HT1080 (cell line): ENCODE data around the gene IQSEC1. TPM values are rescaled to one million over a fixed set of nuclear protein-coding genes. Genes with fewer than 3 reads are reported as not detected.

ENCODE experiments used
- DNase-seq: peaks from one replicate; pipeline ENCODE4 v3.0.0-alpha.2; 2015; ENCODE audit warnings: low read depth
- total RNA-seq: library from RNA; depleted of rRNA; stranded (reverse); fragments of >200 nt; shearing (Covaris generic); gene quantifications from 2 replicates; pipeline ENCODE4 v1.2.3, GENCODE V29; 2014

Gene IQSEC1
- total RNA-seq, 1 experiment from 2014 or later, result 1.3 TPM

- no peak for DNase-seq
Observed at GRCh38 chr3:13049400-13049799, 23.8 kb downstream of the IQSEC1 start.

- no peak for DNase-seq
Observed at GRCh38 chr3:13047296-13048165, 25.7 kb downstream of the IQSEC1 start.

- no peak for DNase-seq
Observed at GRCh38 chr3:13046569-13047274, 26.5 kb downstream of the IQSEC1 start.

- DNase-seq, result no peak
Observed at GRCh38 chr3:13045904-13046568, 27.2 kb downstream of the IQSEC1 start.

- no peak for DNase-seq
Observed at GRCh38 chr3:13045241-13045903, 27.9 kb downstream of the IQSEC1 start.

- DNase-seq, result no peak
Observed at GRCh38 chr3:13044496-13045240, 28.6 kb downstream of the IQSEC1 start.

- DNase-seq, result no peak
Observed at GRCh38 chr3:13043656-13044055, 29.6 kb downstream of the IQSEC1 start.

GRCh38 chr3:13042715-13043271 lies 30.4 kb downstream of the IQSEC1 start:
- no peak for DNase-seq

- DNase-seq, result no peak
Observed at GRCh38 chr3:13042127-13042701, 31.0 kb downstream of the IQSEC1 start.

GRCh38 chr3:13041113-13041776 lies 32.0 kb downstream of the IQSEC1 start:
- DNase-seq, result no peak

- no peak for DNase-seq
Observed at GRCh38 chr3:13040361-13041074, 32.7 kb downstream of the IQSEC1 start.

GRCh38 chr3:13039213-13039896 lies 33.9 kb downstream of the IQSEC1 start:
- DNase-seq, result no peak

GRCh38 chr3:13037458-13038117 lies 35.6 kb downstream of the IQSEC1 start:
- no peak for DNase-seq

GRCh38 chr3:13034861-13035260 lies 38.4 kb downstream of the IQSEC1 start:
- DNase-seq, result no peak

- no peak for DNase-seq
Observed at GRCh38 chr3:13034109-13034800, 39.0 kb downstream of the IQSEC1 start.

GRCh38 chr3:13032206-13032605 lies 41.0 kb downstream of the IQSEC1 start:
- DNase-seq, result no peak

- no peak for DNase-seq
Observed at GRCh38 chr3:13031621-13032020, 41.6 kb downstream of the IQSEC1 start.
